Measurements from ENCODE around the gene PAWR. TPM values are rescaled to one million over a fixed set of nuclear protein-coding genes. Genes with fewer than 3 reads are reported as not detected.

The PAWR gene
- total RNA-seq, 1 donor from 2014 or later, result 69.2 TPM

GRCh38 chr12:79614730-79615129 lies 76.0 kb downstream of the PAWR start:
- DNase-seq (ENCODE audit: low read depth) (peak; percentile 69), FAIRE-seq (no peak)
- TF ChIP-seq CTCF (IDR thresholded peaks at IDR 0.05; ENCODE audit: insufficient read depth, low read length, severe bottlenecking), result no peak
- no peak overlapping the region for H3K4me3 ChIP-seq (ENCODE audit: low read depth, low read length)
- H3K27me3 ChIP-seq (ENCODE audit: control insufficient read depth, insufficient read depth, low read length), result no peaks in the 10 kb centered on the region
- peaks cover 5% of the 10 kb centered on the region for H3K36me3 ChIP-seq (ENCODE audit: control insufficient read depth, insufficient read depth, low read length)

GRCh38 chr12:79601908-79602307 lies 88.9 kb downstream of the PAWR start:
- DNase-seq (ENCODE audit: low read depth), result no peak
- TF ChIP-seq CTCF (IDR thresholded peaks at IDR 0.05; ENCODE audit: insufficient read depth, low read length, severe bottlenecking), result no peak
- Histone ChIP-seq H3K36me3 (ENCODE audit: control insufficient read depth, insufficient read depth, low read length) (no peaks in the 10 kb centered on the region), H3K27me3 (ENCODE audit: control insufficient read depth, insufficient read depth, low read length) (no peaks in the 10 kb centered on the region), H3K4me3 (ENCODE audit: low read depth, low read length) (no peak overlapping the region)
- FAIRE-seq, result no peak

GRCh38 chr12:79597910-79598309 lies 92.9 kb downstream of the PAWR start:
- DNase-seq (ENCODE audit: low read depth), result no peak
- TF ChIP-seq CTCF (IDR thresholded peaks at IDR 0.05; ENCODE audit: insufficient read depth, low read length, severe bottlenecking), result no peak
- Histone ChIP-seq H3K27me3 (ENCODE audit: control insufficient read depth, insufficient read depth, low read length) (no peaks in the 10 kb centered on the region), H3K36me3 (ENCODE audit: control insufficient read depth, insufficient read depth, low read length) (peaks cover 3% of the 10 kb centered on the region), H3K4me3 (ENCODE audit: low read depth, low read length) (no peak overlapping the region)
- peak; percentile 7 for FAIRE-seq

- FAIRE-seq (no peak), DNase-seq (ENCODE audit: low read depth) (no peak)
- H3K27me3 ChIP-seq (ENCODE audit: control insufficient read depth, insufficient read depth, low read length), result no peaks in the 10 kb centered on the region
- H3K4me3 ChIP-seq (ENCODE audit: low read depth, low read length), result no peak overlapping the region
- H3K36me3 ChIP-seq (ENCODE audit: control insufficient read depth, insufficient read depth, low read length), result peaks cover 3% of the 10 kb centered on the region
- TF ChIP-seq CTCF (IDR thresholded peaks at IDR 0.05; ENCODE audit: insufficient read depth, low read length, severe bottlenecking), result no peak
Observed at GRCh38 chr12:79596719-79597350, 93.9 kb downstream of the PAWR start.

GRCh38 chr12:79595273-79595672 lies 95.5 kb downstream of the PAWR start:
- DNase-seq (ENCODE audit: low read depth) (no peak), FAIRE-seq (no peak)
- Histone ChIP-seq H3K36me3 (ENCODE audit: control insufficient read depth, insufficient read depth, low read length) (peaks cover 3% of the 10 kb centered on the region), H3K4me3 (ENCODE audit: low read depth, low read length) (no peak overlapping the region), H3K27me3 (ENCODE audit: control insufficient read depth, insufficient read depth, low read length) (no peaks in the 10 kb centered on the region)
- no peak for TF ChIP-seq CTCF (IDR thresholded peaks at IDR 0.05; ENCODE audit: insufficient read depth, low read length, severe bottlenecking)

- TF ChIP-seq CTCF (IDR thresholded peaks at IDR 0.05; ENCODE audit: insufficient read depth, low read length, severe bottlenecking), result no peak
- FAIRE-seq (no peak), DNase-seq (ENCODE audit: low read depth) (peak; percentile 13)
- H3K4me3 ChIP-seq (ENCODE audit: low read depth, low read length), result no peak overlapping the region
- no peaks in the 10 kb centered on the region for H3K27me3 ChIP-seq (ENCODE audit: control insufficient read depth, insufficient read depth, low read length)
- peaks cover 3% of the 10 kb centered on the region for H3K36me3 ChIP-seq (ENCODE audit: control insufficient read depth, insufficient read depth, low read length)
Observed at GRCh38 chr12:79592865-79593264, 97.9 kb downstream of the PAWR start.
